OCI-LY1 (cell line): Measurements from ENCODE around the gene SERBP1.

Experiments
- EZH2 ChIP-seq: fragments of 200-600 bp; sonication (generic), shearing (Covaris generic); IDR thresholded peaks from 2 replicates; pipeline ENCODE4 v1.8.0; 2017; ENCODE audit warnings: borderline replicate concordance, mixed run types, mild to moderate bottlenecking, antibody characterized with exemption, low read length, moderate library complexity, mixed read lengths
- TF ChIP-seq, protein P1 (sequence below): fragments of 200-600 bp; sonication (generic), shearing (Covaris generic); IDR thresholded peaks from 2 replicates; pipeline ENCODE4 v1.5.1; 2017; ENCODE audit warnings: mild to moderate bottlenecking, antibody characterized with exemption, low read length, moderate library complexity, mixed read lengths

DNA sequence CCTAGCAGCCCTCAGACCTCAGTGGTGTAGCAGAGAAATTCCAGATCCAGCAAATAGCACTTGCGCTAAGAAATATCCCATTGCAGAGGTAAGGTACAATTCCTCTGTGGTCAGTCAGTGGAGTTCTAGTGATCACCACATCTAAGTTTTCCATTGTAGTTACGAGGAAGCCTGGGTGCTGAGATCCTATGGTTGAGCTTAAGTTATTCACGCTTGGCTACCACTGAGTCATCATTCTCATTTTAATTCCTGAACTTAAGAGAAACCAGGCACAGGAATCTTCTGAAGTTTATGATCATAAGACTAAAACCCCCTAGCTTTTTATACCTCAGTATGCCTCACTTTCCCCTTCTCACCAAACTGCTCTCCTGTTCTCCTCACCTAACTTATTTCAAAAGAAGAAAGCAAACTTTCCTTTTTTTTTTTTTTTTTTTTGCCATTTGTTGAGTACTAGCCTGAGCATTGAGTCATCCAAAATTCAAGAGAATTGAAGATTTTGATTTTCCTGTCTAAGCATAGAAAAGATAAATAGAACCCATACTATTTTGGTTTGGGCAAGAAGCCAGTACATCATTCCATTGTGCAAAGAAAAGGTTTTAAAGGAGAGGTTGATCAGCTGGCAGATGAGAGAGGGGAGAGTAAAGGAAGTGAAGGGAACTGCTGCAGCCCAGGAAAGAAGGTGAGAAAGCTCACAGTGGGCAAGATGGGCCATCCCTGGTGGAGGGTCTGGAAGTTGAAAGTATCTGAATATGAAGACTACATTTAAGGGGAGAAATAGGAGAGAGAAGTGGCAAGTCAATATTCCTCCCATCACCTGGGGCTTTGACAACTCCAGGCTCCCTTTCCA, 39.9 kb downstream of the SERBP1 start:
- TF ChIP-seq, protein P1, sequence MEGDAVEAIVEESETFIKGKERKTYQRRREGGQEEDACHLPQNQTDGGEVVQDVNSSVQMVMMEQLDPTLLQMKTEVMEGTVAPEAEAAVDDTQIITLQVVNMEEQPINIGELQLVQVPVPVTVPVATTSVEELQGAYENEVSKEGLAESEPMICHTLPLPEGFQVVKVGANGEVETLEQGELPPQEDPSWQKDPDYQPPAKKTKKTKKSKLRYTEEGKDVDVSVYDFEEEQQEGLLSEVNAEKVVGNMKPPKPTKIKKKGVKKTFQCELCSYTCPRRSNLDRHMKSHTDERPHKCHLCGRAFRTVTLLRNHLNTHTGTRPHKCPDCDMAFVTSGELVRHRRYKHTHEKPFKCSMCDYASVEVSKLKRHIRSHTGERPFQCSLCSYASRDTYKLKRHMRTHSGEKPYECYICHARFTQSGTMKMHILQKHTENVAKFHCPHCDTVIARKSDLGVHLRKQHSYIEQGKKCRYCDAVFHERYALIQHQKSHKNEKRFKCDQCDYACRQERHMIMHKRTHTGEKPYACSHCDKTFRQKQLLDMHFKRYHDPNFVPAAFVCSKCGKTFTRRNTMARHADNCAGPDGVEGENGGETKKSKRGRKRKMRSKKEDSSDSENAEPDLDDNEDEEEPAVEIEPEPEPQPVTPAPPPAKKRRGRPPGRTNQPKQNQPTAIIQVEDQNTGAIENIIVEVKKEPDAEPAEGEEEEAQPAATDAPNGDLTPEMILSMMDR = no peak
- TF ChIP-seq EZH2 = no peak
